GM10266 (cell line): ENCODE data around the gene DDX39B.

Experiments used
- DNase-seq: peaks from one replicate; pipeline ENCODE4 v3.0.0; 2012; ENCODE audit errors: extremely low spot score
- CTCF ChIP-seq: IDR thresholded peaks from 2 replicates; pipeline ENCODE4 v1.5.1; 2012; ENCODE audit warnings: mild to moderate bottlenecking, low read depth; ENCODE audit not compliant: control insufficient read depth, insufficient read depth; ENCODE audit errors: missing control alignments

Gene DDX39B

GRCh38 chr6:31485055-31485454, 56.7 kb downstream of the DDX39B start:
- no peak for DNase-seq
- TF ChIP-seq CTCF, result no peak

- DNase-seq, result no peak
- TF ChIP-seq CTCF, result no peak
These were observed 58.4 kb downstream of the DDX39B start for GRCh38 chr6:31483392-31483791.

GRCh38 chr6:31480574-31480973, 61.2 kb downstream of the DDX39B start:
- TF ChIP-seq CTCF, result no peak
- no peak for DNase-seq
